Activated CD4-positive, alpha-beta memory T cell treated with anti-CD3 and anti-CD28 coated beads for 36 hours (primary cell): ENCODE data around the gene SHISA7. TPM values are rescaled to one million over a fixed set of nuclear protein-coding genes. Genes with fewer than 3 reads are reported as not detected.
"Not testable (repeated sequence)": the region's sequence is repeated elsewhere in the genome, so short reads cannot be mapped to it uniquely, and the experiment has no call there.

ENCODE experiments used
- CTCF ChIA-PET: fragments of 350-600 bp; sonication (Branson Sonifier 250); formaldehyde crosslinking; loops from one replicate; lab custom pipeline; 2021; ENCODE audit warnings: antibody characterized with exemption, inconsistent platforms; lab: Charles Lee
- POLR2A ChIA-PET: fragments of 350-600 bp; sonication (Branson Sonifier 250); formaldehyde crosslinking; loops from one replicate; lab custom pipeline; 2021; ENCODE audit warnings: antibody characterized with exemption; lab: Charles Lee
- DNase-seq: peaks from one replicate; pipeline ENCODE4 v3.0.0-alpha.2; 2020
- H3K27ac Mint-ChIP-seq: one replicate; pipeline ENCODE4 v1.8.0; 2021; ENCODE audit warnings: mixed read lengths
- H3K27me3 Mint-ChIP-seq: one replicate; pipeline ENCODE4 v1.8.0; 2021; ENCODE audit warnings: mixed read lengths
- H3K36me3 Mint-ChIP-seq: one replicate; pipeline ENCODE4 v1.8.0; 2021; ENCODE audit warnings: mixed read lengths
- H3K4me1 Mint-ChIP-seq: one replicate; pipeline ENCODE4 v1.8.0; 2021; ENCODE audit warnings: low read depth, mixed read lengths
- H3K4me3 Mint-ChIP-seq: one replicate; pipeline ENCODE4 v1.8.0; 2021; ENCODE audit warnings: mild to moderate bottlenecking, mixed read lengths
- H3K9me3 Mint-ChIP-seq: one replicate; pipeline ENCODE4 v1.8.0; 2021; ENCODE audit warnings: mixed read lengths
- intact Hi-C: fragments of 100-400 bp; cut with micrococcal nuclease; formaldehyde crosslinking; loops from one replicate; pipeline ENCODE4 v1.15.1; 2023
- total RNA-seq, 2 experiments: library from RNA; stranded (reverse); gene quantifications; one replicate each; pipeline ENCODE4 v1.2.3, GENCODE V29; 2021

Gene SHISA7
- total RNA-seq, 2 experiments from 2014 or later = not detected

GRCh38 chr19:55439052-55439451 is 4.0 kb downstream of the SHISA7 start:
- intact Hi-C loops = no loop called here
- peaks cover 14% of the 10 kb centered on the region for H3K4me1 Mint-ChIP-seq
- no peaks in the 10 kb centered on the region for H3K9me3 Mint-ChIP-seq
- no peak overlapping the region for H3K4me3 Mint-ChIP-seq
- ChIA-PET CTCF (interaction anchor here (1.1 kb wide), 1 partner anchor 15 kb away, joined by 3 read pairs; no protein-coding TSS in a partner anchor), POLR2A (no interaction called here)
- no peaks in the 10 kb centered on the region for H3K36me3 Mint-ChIP-seq
- DNase-seq = no peak
- H3K27ac Mint-ChIP-seq = no peak overlapping the region
- H3K27me3 Mint-ChIP-seq = peaks cover 60% of the 10 kb centered on the region

GRCh38 chr19:55437410-55437809 is 5.7 kb downstream of the SHISA7 start:
- Mint-ChIP-seq H3K4me3 (no peak overlapping the region), H3K36me3 (no peaks in the 10 kb centered on the region), H3K27me3 (peaks cover 52% of the 10 kb centered on the region), H3K9me3 (no peaks in the 10 kb centered on the region), H3K4me1 (peaks cover 13% of the 10 kb centered on the region), H3K27ac (no peak overlapping the region)
- POLR2A ChIA-PET = no interaction called here
- intact Hi-C loops = no loop called here
- CTCF ChIA-PET = interaction anchor here (0.6 kb wide), 1 partner anchor 101 kb away, joined by 3 read pairs; no protein-coding TSS in a partner anchor
- DNase-seq = peak; percentile 49

GRCh38 chr19:55436847-55437246 is 6.3 kb downstream of the SHISA7 start:
- H3K9me3 Mint-ChIP-seq = no peaks in the 10 kb centered on the region

GRCh38 chr19:55435020-55435419 is 8.1 kb downstream of the SHISA7 start:
- Mint-ChIP-seq H3K4me3 (no peak overlapping the region), H3K27me3 (peaks cover 51% of the 10 kb centered on the region), H3K27ac (no peak overlapping the region), H3K9me3 (no peaks in the 10 kb centered on the region), H3K4me1 (no peaks in the 10 kb centered on the region), H3K36me3 (no peaks in the 10 kb centered on the region)
- ChIA-PET POLR2A (no interaction called here), CTCF (no interaction called here)
- no peak for DNase-seq
- intact Hi-C loops = no loop called here

More at GRCh38 chr19:55436847-55437246, 6.3 kb downstream of the SHISA7 start:
- no peak for DNase-seq
- Mint-ChIP-seq H3K27me3 (peaks cover 53% of the 10 kb centered on the region), H3K4me1 (peaks cover 12% of the 10 kb centered on the region), H3K27ac (no peak overlapping the region), H3K4me3 (no peak overlapping the region), H3K36me3 (no peaks in the 10 kb centered on the region)
- intact Hi-C loops = no loop called here
- ChIA-PET CTCF (interaction anchor here (0.6 to 0.7 kb wide), 3 partner anchors 18 to 100 kb away, joined by 3 to 5 read pairs (median 3); no protein-coding TSS in a partner anchor), POLR2A (no interaction called here)

- DNase-seq = no peak
- ChIA-PET POLR2A (no interaction called here), CTCF (no interaction called here)
- H3K4me3 Mint-ChIP-seq = no peak overlapping the region
- intact Hi-C loops = no loop called here
- H3K9me3 Mint-ChIP-seq = no peaks in the 10 kb centered on the region
- H3K36me3 Mint-ChIP-seq = no peaks in the 10 kb centered on the region
- H3K4me1 Mint-ChIP-seq = no peaks in the 10 kb centered on the region
- no peak overlapping the region for H3K27ac Mint-ChIP-seq
- H3K27me3 Mint-ChIP-seq = peaks cover 48% of the 10 kb centered on the region
These were observed 8.7 kb downstream of the SHISA7 start for GRCh38 chr19:55434356-55434919.

- Mint-ChIP-seq H3K4me1 (no peaks in the 10 kb centered on the region), H3K36me3 (no peaks in the 10 kb centered on the region), H3K9me3 (no peaks in the 10 kb centered on the region), H3K4me3 (no peak overlapping the region), H3K27ac (no peak overlapping the region), H3K27me3 (peaks cover 44% of the 10 kb centered on the region)
- DNase-seq = no peak
- CTCF ChIA-PET = no interaction called here
- intact Hi-C loops = no loop called here
- POLR2A ChIA-PET = no interaction called here
These were observed 9.8 kb downstream of the SHISA7 start for GRCh38 chr19:55433292-55433691.

GRCh38 chr19:55432241-55432959 is 10.7 kb downstream of the SHISA7 start:
- CTCF ChIA-PET = no interaction called here
- H3K9me3 Mint-ChIP-seq = no peaks in the 10 kb centered on the region
- H3K4me3 Mint-ChIP-seq = no peak overlapping the region
- no peak for DNase-seq
- intact Hi-C loops = no loop called here
- POLR2A ChIA-PET = no interaction called here
- H3K27ac Mint-ChIP-seq = no peak overlapping the region
- no peaks in the 10 kb centered on the region for H3K36me3 Mint-ChIP-seq
- H3K27me3 Mint-ChIP-seq = peaks cover 39% of the 10 kb centered on the region
- H3K4me1 Mint-ChIP-seq = no peaks in the 10 kb centered on the region

GRCh38 chr19:55431183-55431582 is 11.9 kb downstream of the SHISA7 start:
- intact Hi-C loops = no loop called here
- no peak for DNase-seq
- CTCF ChIA-PET = no interaction called here
- POLR2A ChIA-PET = no interaction called here
- H3K9me3 Mint-ChIP-seq = no peaks in the 10 kb centered on the region
- peaks cover 31% of the 10 kb centered on the region for H3K27me3 Mint-ChIP-seq
- no peaks in the 10 kb centered on the region for H3K4me1 Mint-ChIP-seq
- H3K36me3 Mint-ChIP-seq = no peaks in the 10 kb centered on the region
- H3K4me3 Mint-ChIP-seq = no peak overlapping the region
- no peak overlapping the region for H3K27ac Mint-ChIP-seq

GRCh38 chr19:55426042-55426441 is 17.1 kb downstream of the SHISA7 start:
- Mint-ChIP-seq H3K4me1 (peaks cover 8% of the 10 kb centered on the region), H3K27me3 (peaks cover 17% of the 10 kb centered on the region), H3K9me3 (no peaks in the 10 kb centered on the region), H3K36me3 (no peaks in the 10 kb centered on the region), H3K27ac (no peak overlapping the region), H3K4me3 (no peak overlapping the region)
- CTCF ChIA-PET = interaction anchor here (1.1 kb wide), 1 partner anchor 285 kb away, joined by 3 read pairs; no protein-coding TSS in a partner anchor
- POLR2A ChIA-PET = no interaction called here
- intact Hi-C loops = no loop called here
- DNase-seq = no peak

GRCh38 chr19:55424518-55424917 is 18.6 kb downstream of the SHISA7 start:
- H3K36me3 Mint-ChIP-seq = no peaks in the 10 kb centered on the region
- POLR2A ChIA-PET = no interaction called here
- no peaks in the 10 kb centered on the region for H3K9me3 Mint-ChIP-seq
- CTCF ChIA-PET = no interaction called here
- no peak overlapping the region for H3K4me3 Mint-ChIP-seq
- peaks cover 9% of the 10 kb centered on the region for H3K27me3 Mint-ChIP-seq
- H3K27ac Mint-ChIP-seq = no peak overlapping the region
- intact Hi-C loops = no loop called here
- DNase-seq = no peak
- H3K4me1 Mint-ChIP-seq = peaks cover 14% of the 10 kb centered on the region

- Mint-ChIP-seq H3K36me3 (no peaks in the 10 kb centered on the region), H3K4me3 (no peak overlapping the region), H3K27ac (no peak overlapping the region), H3K4me1 (peaks cover 14% of the 10 kb centered on the region), H3K27me3 (peaks cover 2% of the 10 kb centered on the region), H3K9me3 (no peaks in the 10 kb centered on the region)
- ChIA-PET CTCF (interaction anchor here (0.7 to 1.1 kb wide), 3 partner anchors 80 to 282 kb away, joined by 3 to 5 read pairs (median 4); no protein-coding TSS in a partner anchor), POLR2A (interaction anchor here (1.1 kb wide), 1 partner anchor 84 kb away, joined by 3 read pairs; no protein-coding TSS in a partner anchor)
- intact Hi-C loops = no loop called here
- DNase-seq = no peak
These were observed 19.7 kb downstream of the SHISA7 start for GRCh38 chr19:55423225-55424005.

GRCh38 chr19:55421281-55421680 is 21.8 kb downstream of the SHISA7 start:
- H3K9me3 Mint-ChIP-seq, H3K4me3 Mint-ChIP-seq, intact Hi-C loops, H3K36me3 Mint-ChIP-seq, H3K27ac Mint-ChIP-seq, DNase-seq, H3K27me3 Mint-ChIP-seq, POLR2A ChIA-PET: not testable (repeated sequence)
- peaks cover 18% of the 10 kb centered on the region for H3K4me1 Mint-ChIP-seq
- CTCF ChIA-PET = interaction anchor here (1.2 to 2.1 kb wide), 2 partner anchors 119 to 129 kb away, joined by 5 to 7 read pairs; no protein-coding TSS in a partner anchor
